OCI-M2 (cell line): ENCODE results near the gene CNTNAP2.
"Not testable (repeated sequence)": the region's sequence is repeated elsewhere in the genome, so short reads cannot be mapped to it uniquely, and the experiment has no call there.

ENCODE experiments used
- DNase-seq: peaks from one replicate; lab custom pipeline; 2025; ENCODE audit not compliant: unreplicated experiment; lab: John Stamatoyannopoulos, UW

Gene CNTNAP2

DNA sequence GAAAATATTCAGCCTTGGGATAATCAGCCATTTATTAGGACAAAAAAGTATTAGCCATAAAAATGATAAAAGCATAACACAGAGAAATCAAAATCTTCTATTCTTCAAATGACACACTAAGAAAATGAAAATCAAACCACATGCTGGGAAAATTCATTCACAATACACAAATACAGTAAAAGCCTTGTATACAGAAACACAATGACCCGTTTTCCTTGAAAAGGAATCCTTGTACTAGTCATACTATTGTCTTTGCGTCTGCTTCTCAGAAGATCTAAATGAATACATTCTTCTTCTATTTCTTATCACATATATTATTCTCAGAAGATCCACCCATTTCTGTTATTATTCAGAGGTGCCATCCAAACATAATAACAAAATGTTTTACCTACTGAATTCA is 749.1 kb downstream of the CNTNAP2 start:
- no peak for DNase-seq

DNA sequence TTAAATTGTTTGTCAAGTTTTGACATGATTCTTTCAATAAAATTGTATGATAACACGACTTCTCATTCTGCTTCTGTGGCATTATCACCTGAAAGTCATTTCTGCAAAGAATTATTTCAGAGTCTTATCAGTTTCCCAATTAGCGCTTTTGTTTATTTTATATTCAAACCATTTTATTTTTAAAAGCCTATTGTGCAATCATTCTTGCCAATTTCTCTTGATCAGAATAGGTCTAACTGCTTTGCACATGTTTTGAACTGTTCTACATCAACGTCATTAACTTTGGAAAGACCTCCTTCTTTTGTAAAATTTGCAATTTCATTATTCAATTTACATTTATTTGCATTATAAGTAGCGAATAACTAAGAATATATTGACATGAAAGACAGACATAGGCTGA is 758.1 kb downstream of the CNTNAP2 start:
- no peak for DNase-seq

DNA sequence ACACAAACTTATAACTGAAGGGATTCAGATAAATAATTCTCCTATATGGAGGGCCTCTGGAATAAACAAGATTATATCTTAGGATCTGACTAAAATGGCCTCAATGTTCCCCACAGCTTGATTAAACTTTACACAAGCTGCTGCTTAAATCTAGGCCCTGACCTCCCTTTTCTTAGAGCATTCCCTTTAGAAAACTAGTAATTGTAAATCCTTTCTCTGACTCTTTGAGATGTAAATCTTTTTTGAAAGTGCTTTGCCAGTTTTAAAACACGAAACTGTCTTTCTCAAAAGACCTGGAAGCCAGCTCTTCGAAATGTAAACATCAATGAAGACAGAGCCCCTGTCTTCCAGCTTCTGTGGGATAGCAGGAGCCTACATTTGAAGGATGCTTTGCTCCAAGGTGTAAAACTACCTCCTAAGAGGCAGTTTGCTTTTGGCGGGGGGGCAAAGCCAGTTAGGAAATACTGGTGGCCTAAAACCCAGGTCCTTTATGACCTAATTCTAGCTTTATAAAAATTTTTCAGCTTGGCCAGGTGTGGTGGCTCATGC is 758.7 kb downstream of the CNTNAP2 start:
- DNase-seq = no peak

DNA sequence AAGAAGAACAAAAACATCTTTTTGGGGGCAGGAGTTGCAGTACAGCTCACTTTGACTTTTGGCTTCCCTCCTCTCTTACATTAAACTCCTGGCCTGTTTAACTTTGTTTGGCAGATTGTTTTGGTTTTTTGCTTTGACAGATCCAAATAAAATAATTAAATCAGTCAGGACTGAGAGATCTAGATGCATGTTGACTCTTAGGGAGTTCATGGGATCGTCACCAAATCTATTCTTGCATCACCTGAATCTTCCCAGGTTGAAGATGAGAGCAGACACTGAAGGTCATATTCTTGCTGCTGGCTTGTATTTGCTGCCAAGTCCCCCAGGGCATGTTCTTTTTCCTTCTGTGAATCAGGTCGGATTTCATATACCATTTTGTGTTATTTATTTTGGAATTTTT is 759.4 kb downstream of the CNTNAP2 start:
- DNase-seq = no peak

DNA sequence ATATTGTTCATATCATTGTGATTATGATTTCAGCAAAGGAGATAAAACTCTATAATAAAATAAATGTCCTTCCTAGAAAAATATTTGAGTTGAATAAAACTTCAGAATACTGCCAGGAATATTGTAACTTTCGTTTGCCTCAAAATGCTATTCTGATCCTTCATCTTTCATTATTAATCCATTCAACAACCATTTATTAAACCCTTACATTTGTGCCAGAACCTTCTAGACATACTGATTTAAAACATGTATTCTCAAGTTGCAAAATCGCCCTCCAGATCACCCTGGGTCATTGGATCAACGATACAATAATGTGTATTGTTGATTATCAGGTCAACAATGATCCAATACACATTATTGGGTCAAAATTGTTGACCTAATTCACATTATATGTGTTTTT is 759.8 kb downstream of the CNTNAP2 start:
- DNase-seq = no peak

DNA sequence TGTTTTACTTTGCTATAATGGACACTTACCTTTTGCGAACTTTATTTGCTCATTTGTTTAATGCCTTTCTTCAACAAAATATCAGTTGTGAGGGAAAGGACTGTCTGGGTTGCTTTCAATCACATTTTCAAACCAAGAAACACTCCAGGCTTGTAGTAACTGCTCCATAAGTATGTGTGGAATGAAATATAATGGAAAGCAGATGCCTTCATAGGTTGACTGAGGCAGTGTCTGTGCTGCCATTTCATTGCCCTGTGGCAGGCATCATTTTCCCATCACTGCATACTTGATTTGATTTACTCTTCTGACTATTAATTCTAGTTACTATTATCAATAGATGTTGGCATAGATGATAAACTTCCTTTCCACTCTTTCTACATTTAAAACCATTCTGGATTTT is 762.3 kb downstream of the CNTNAP2 start:
- no peak for DNase-seq

DNA sequence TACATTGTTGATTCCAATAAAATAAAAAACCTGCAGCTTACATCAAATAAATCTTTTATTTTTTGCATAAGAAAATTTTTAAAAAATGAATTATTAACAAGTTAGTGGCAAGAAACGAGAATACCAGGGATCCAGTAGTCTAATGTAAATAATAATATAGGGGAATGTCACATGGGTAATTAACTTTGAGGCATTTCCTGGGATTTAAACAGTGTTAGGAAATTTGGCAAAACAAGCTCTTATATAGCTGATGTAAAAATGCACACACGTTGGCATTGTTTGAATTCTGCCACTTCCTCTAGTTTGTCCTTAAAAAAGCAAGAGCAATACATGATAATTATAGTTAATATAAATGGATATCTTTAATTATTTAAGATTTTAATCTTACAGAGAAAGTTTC is 768.6 kb downstream of the CNTNAP2 start:
- DNase-seq = no peak

DNA sequence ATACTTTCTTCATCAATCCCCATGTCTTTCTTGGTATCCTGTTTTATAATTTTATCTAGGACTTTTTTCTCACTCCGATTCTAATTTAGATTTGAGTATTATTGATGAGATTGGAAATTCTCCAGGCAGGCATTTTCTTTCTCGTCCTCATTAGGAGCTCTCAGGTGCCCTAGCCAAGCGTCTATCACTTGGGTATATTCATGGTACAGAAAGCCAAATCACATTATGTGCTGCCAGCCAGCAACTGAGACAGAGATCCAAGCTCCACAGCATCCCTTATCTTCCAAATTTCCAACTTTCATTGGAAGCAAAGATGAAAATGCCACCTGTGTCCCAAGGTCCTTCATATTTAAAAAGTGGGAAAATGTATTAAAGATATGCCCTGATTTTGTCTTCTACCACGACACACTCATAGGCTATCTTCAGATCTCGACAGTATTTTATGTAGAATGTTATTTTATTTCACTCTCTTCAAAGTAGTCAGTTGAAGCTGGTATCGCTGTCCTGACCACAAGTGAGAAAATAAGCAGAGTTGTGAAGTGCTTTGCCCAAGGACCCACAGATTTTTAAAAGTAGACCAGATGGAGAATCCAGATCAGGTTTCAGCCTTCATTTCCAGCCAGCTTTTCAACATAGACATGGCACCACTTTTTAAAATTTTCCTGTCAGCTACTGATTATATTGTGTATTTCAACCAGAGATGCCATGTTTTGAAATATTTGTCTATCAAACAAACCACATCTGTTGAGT is 773.4 kb downstream of the CNTNAP2 start:
- no peak for DNase-seq

DNA sequence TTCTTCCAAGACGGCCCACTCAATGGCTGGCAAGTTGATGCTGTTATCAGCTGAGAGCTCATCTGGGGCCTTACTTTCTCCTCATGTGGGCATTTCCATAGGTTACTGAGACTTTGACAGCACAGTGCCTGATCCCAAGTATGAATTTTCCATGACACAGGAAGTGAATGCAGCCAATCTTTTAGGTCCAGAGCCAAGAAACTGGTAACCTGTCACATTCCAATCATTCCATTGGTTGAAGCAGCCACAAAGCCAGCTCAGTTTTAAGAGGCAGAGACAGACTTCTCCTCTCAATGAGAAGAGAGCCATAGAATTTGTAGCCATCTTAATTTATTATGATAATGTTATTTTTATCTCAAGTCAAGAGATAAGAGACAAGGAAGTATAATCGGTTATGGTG is 775.5 kb downstream of the CNTNAP2 start:
- DNase-seq = no peak

DNA sequence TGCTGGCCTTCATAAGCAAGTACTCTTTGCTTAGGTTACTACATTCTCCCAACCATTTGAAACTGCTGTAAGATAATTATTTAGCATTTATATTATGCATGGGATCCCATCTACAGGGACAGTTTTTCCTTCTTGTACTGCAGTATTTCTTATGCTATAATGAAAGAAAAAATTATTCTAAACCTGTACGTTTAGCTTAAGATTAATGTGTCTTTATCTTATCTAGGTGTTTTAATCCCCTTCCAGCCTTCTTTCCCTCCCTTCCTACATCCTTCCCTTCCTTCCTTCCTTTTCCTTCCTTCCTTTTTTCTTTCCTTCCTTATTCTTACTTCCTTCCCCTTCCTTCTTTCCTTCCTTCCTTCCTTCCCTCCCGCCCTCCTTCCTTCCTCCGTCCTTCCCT is 778.3 kb downstream of the CNTNAP2 start:
- no peak for DNase-seq

DNA sequence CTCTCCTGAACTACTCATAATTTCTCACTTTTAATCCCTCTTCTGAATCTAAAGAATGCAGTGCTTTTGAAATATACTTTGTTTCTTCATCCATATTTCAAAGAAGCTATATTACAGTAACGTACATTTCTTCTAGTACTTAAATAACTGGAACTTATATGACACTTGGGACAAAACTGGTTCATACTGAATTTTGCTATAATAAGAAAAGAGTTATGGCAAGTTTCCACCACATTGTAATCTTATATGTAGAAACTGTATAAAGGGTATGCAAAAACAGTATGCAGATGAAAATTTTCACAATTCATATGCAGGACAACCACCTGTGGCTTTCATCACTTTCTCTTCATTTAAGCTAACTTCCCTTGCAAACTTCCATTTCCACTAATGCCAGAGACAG is 785.7 kb downstream of the CNTNAP2 start:
- DNase-seq = no peak

DNA sequence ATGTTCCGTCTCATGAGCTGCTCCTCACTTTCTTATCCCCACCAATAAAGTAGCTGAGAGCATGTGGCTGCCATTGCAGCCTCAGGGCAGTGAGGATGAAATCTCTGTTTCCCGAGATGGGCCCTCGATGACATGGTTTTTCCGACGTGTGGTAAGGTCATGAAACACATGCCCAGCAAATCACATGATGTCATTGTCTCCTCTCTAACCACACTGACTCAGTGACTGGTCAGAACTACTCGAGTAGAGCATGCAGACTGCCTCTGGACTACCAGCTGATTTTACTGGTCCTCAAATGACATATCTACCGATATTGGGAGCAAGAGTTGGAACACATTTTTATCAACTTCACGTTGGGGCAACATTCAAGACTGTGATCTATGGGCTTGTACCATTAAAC is 786.1 kb downstream of the CNTNAP2 start:
- DNase-seq = no peak

DNA sequence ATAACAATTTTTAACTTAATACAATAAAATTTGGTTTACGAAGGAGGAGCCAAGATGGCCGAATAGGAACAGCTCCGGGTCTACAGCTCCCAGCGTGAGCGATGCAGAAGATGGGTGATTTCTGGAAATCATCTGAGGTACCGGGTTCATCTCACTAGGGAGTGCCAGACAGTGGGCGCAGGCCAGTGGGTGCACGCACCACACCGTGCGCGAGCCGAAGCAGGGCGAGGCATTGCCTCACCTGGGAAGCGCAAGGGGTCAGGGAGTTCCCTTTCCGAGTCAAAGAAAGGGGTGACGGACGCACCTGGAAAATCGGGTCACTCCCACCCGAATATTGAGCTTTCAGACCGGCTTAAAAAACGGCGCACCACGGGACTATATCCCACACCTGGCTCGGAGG is 789.1 kb downstream of the CNTNAP2 start:
- not testable (repeated sequence) for DNase-seq

DNA sequence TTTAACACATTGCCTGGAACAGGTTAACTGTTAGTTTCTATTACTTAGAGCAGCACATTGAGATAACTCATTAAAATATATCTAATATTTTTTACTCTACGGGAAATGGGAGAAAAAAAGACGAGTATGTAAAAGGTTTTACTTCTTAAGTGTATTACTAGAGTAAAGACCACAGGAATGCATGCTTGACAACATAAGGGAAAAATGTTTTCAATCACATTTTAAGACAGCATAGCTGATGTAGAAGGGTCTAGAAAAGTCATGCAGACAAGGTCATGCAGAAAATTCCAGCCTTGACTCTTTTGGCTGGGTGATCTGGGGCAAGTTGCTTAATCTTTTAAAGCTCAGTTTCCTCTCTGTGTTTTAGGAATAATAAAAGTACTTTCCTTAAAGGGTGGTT is 806.2 kb downstream of the CNTNAP2 start:
- no peak for DNase-seq

DNA sequence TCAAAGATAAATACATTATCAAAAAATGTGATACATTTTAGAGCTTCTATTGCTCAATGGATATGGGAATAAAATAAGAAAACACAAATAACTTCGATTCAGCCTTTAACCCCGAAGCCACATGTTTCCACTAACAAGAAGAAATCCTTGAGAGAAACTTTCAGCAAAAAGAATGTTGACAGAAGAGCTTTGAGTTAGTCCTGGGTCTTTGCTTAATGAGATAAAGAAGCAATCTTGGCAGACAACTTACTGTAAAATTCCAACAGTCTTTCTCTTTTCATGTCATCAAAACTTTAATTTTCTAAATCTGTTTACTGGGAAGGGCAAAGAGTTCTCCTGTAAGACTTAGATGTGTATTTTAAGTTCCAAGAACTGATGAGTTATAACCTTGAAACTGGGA is 810.2 kb downstream of the CNTNAP2 start:
- no peak for DNase-seq

DNA sequence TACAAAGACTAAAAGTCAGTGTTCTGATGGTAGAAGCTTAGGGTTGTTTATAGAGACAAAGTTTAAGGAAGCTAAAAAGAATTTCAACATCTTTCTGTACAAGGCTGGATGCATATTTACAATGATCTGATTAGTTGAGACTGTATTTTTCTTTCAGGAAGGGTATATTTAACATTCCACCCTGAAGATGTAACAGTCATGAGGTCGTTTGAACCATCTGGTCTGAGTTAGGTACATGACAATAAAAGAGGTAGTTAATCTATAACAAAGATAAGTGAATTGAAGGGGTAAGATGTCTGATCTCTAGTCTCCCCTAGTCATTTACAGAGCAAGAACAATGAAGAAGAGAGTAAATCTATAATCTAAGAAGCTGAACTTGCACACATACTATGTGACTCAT is 821.2 kb downstream of the CNTNAP2 start:
- DNase-seq = no peak

DNA sequence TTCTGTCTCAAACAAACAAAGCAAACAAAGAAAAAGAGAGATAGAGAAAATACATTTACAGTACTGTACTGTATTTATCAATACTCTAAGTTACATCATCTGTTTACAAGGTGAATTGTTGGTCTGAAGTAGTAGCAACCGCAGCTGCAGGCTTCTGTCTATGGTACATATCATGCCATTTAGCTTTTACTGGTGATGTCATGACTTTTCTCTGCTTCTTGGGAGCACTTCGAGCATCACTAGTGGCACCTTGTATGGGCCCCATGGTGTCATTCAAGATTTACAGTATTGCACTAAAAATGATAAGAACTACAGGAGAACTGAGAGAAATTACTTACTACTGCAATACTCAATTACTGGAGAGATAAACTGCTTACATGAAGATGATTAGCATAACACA is 826.9 kb downstream of the CNTNAP2 start:
- DNase-seq = no peak

DNA sequence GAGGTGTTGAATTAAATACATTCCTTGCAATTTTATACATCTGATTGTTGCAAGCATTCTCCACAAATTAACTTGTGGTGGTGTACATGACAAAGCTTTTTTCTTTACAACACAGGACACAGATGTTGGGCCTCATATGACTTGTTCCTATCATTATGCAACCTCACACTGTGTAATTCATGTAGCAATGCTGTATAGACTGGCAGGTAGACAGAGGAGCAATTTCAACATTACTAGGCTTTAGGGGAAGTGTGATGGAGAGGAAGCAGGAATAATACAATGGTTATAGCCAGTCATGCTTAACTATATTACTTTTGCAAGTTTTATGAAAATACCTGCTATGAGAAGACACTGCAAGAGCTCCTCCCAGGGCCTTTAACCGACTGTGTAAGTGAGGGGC is 832.1 kb downstream of the CNTNAP2 start:
- DNase-seq = no peak

DNA sequence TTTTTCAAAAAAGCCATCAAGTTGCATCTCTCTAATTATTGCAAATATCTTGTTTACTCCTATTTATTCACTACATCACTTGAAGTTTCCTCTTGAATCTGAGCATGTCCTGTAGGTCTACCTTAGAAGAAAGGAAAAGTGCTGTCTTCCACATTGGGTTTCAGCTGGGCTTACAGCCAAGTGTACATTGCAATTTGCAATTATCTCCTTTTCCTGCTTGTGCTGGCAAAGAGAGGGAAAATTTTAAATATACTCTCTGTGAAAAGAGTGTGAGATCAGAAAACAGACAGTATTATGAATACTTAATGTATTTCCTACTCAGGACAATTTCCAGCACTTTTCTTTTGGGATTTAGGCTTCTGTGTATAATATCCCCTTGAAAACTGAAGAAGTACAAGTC is 839.7 kb downstream of the CNTNAP2 start:
- no peak for DNase-seq

DNA sequence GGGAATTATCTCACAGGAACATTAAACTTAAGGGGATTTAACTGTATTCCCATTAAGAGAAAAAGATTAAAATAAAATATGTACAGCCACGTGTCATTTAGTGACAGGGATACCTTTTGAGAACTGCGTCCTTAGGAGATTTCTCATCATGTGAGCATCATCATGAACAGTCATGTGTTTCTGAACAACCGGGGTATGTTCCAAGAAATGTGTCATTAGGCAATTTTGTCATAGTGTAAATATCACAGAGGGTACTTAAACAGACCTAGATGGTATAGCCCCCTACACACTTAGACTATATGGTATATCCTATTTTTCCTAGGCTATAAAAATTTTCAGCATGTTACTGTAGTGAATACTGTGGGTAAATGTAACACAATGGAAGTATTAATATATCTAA is 840.3 kb downstream of the CNTNAP2 start:
- DNase-seq = no peak

DNA sequence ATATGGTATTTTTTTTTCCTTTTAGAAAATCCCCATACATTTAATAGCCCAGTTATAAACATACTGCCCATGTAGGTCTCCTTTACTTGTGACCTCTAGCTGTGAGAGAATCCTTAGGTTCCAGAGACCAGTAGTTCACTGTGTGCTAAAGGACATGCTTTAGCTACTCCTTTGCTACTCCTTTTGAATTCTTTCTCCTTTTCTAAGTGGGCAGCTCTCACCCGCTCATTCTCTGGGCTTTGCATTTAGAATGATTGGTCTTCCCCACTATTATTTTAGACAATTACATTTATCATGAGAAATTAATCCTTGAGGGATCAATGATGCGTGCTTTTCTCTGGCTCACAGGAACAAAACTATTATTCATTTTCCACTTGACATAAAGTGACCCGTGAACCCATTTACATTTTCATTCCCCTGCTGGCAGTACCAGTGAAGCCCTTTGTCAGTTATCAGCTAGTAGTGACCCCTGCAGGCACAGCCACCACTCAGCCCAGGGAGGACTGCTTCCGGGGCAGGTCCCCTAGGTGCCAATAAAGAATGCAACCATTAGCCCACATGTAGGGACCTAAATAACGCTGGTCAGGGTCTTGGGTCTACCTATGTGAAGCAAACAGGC is 844.3 kb downstream of the CNTNAP2 start:
- no peak for DNase-seq

DNA sequence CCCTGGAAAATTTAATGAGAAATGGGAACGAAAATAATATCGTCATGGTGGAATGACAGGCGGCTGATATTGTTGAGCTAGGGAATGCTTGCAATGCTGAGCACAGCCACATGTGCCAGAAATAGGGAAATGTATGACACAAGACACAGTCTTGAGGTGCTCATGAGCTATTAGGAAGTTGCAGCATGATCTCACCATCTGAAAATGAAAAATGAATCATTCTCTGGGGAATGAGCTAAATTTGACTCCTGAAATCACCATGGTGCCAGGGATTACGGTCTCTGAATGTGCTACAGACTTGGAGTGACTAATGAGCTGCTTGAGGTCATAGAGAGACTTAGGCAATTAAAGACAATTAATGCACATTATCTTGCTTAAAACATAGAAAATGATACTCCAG is 845.0 kb downstream of the CNTNAP2 start:
- no peak for DNase-seq

DNA sequence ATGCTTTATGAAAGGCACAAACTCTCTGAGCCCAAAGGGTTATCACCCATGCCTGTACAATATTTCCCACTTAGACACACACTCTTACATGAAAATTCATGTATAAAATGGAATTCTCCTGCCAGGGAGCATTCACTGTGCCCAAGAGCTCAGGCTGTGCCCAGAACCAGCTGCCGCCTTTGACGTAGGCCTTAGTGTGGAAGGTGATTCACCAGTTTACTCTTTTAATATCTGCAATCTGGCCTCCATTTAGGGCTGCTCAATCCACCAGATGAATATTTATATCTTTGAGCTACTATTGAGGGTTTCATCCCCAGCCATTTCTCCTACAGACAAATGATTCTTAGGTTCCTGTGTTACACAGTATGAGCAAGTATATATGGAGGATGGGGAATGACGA is 849.7 kb downstream of the CNTNAP2 start:
- no peak for DNase-seq
